ENCODE data around the gene TXNRD1. TPM values are rescaled to one million over a fixed set of nuclear protein-coding genes. Genes with fewer than 3 reads are reported as not detected.

The TXNRD1 gene
- polyA plus RNA-seq, 4 donors, result 29.3 to 64.2 (median 49.2) TPM

DNA sequence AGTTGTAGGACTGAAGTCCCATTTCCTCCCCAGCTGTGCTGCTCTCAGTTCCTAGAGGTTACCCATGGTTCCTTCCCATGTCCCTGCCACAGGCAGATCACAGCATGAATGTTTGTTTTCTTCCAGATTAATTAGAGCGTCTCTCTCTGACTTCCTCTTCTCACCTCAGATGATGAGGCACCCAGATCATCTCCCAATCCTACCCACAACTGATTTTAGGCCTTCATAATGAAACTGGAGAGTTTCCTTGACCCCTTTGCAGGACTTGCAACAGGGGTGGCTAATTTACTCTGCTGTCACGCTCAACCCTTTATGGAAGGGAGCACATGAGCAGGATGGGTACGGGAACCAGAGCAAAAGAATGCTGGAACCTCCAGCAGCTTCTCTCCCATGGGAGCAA, 32.1 kb upstream of the TXNRD1 start:
- FAIRE-seq (no peak), DNase-seq (no peak)
- Histone ChIP-seq H3K4me3 (ENCODE audit: low read depth in 1 of 3, low read length in 3 of 3) (no peak overlapping the region), H3K4me1 (ENCODE audit: control insufficient read depth in 3 of 3, insufficient read depth in 2 of 3, low read depth in 1 of 3, low read length in 2 of 3) (no peaks in the 10 kb centered on the region), H3K27ac (ENCODE audit: low read depth in 1 of 3, low read length in 2 of 3) (no peak overlapping the region), H3K9me3 (ENCODE audit: control insufficient read depth in 2 of 2, insufficient read depth in 1 of 2, low read depth in 1 of 2, low read length in 1 of 2) (peaks cover 0 to 27% of the 10 kb centered on the region in 2 donors), H3K36me3 (ENCODE audit: control insufficient read depth in 3 of 3, insufficient read depth in 2 of 3, low read depth in 1 of 3, low read length in 3 of 3) (no peaks in the 10 kb centered on the region), H3K27me3 (ENCODE audit: control insufficient read depth in 3 of 3, insufficient read depth in 3 of 3, low read length in 3 of 3) (no peaks in the 10 kb centered on the region)
- 84 to 89% (median 88%) methylated on average over 3 of the region's 3 CpGs for WGBS, 3 donors

DNA sequence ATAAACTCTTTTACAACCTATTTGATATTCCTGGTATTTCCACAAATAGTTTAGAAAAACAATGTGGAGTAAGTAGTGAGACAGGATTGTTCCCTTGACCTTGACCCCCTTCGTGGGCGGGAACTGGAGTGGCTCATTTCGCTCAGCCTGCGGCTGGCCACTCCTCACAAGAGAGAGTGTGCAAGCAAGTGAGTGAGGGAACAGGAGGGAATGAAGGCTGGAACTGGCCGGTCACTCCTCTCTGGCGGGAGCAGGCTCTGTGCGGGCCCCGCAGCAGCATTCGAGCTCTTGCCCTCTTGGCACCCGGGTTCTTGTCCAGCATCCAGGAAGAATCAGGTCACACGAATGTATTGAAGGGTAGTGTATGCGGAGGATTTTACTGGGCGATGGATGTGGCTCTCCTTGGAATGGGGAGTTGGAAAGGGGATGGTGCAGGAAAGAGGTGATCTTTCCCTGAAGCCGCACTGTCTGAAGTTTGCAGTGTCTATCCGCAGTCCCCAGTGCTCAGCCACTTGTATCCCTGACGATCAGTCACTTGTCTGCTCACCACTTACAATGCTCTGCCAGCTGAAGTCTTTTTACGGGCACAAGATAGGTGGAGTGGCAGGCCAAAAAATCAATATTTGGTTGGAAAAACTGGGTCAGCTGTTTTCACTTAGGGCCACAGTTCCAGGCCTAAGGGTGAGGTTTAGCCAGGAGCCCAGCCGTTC, 28.0 kb upstream of the TXNRD1 start:
- WGBS, 3 donors, result 90 to 93% (median 92%) methylated on average over 18 of the region's 18 CpGs
- H3K9me3 ChIP-seq (ENCODE audit: control insufficient read depth in 2 of 2, insufficient read depth in 1 of 2, low read depth in 1 of 2, low read length in 1 of 2), result peaks cover 0 to 27% of the 10 kb centered on the region in 2 donors
- no peak for FAIRE-seq
- DNase-seq, result no peak
- no peaks in the 10 kb centered on the region for H3K36me3 ChIP-seq (ENCODE audit: control insufficient read depth in 3 of 3, insufficient read depth in 2 of 3, low read depth in 1 of 3, low read length in 3 of 3)
- no peak overlapping the region for H3K27ac ChIP-seq (ENCODE audit: low read depth in 1 of 3, low read length in 2 of 3)
- no peaks in the 10 kb centered on the region for H3K27me3 ChIP-seq (ENCODE audit: control insufficient read depth in 3 of 3, insufficient read depth in 3 of 3, low read length in 3 of 3)
- H3K4me1 ChIP-seq (ENCODE audit: control insufficient read depth in 3 of 3, insufficient read depth in 2 of 3, low read depth in 1 of 3, low read length in 2 of 3), result no peaks in the 10 kb centered on the region
- H3K4me3 ChIP-seq (ENCODE audit: low read depth in 1 of 3, low read length in 3 of 3), result no peak overlapping the region

DNA sequence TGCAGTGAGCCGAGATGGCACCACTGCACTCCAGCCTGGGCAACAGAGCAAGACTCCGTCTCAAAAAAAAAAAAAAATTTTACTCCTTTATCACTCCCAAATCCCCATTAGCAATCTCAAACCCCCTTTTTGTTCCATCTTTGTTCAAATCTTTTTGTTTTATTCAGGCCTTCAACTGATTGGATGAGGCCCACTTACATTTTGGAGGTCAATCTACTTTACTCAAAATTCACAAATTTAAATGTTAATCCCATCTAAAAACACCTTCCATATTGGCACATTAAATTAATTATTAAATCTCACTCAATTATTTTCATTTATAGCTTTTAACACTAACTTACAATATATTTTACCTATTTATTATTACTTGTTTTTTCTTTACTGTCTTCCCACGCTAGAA, 27.0 kb upstream of the TXNRD1 start:
- no peak for DNase-seq
- Histone ChIP-seq H3K4me3 (ENCODE audit: low read depth in 1 of 3, low read length in 3 of 3) (no peak overlapping the region), H3K36me3 (ENCODE audit: control insufficient read depth in 3 of 3, insufficient read depth in 2 of 3, low read depth in 1 of 3, low read length in 3 of 3) (no peaks in the 10 kb centered on the region), H3K27ac (ENCODE audit: low read depth in 1 of 3, low read length in 2 of 3) (no peak overlapping the region), H3K9me3 (ENCODE audit: control insufficient read depth in 2 of 2, insufficient read depth in 1 of 2, low read depth in 1 of 2, low read length in 1 of 2) (peaks cover 0 to 21% of the 10 kb centered on the region in 2 donors), H3K27me3 (ENCODE audit: control insufficient read depth in 3 of 3, insufficient read depth in 3 of 3, low read length in 3 of 3) (no peaks in the 10 kb centered on the region), H3K4me1 (ENCODE audit: control insufficient read depth in 3 of 3, insufficient read depth in 2 of 3, low read depth in 1 of 3, low read length in 2 of 3) (no peaks in the 10 kb centered on the region)
- WGBS, 3 donors, result 92 to 100% (median 97%) methylated on average over 3 of the region's 3 CpGs
- no peak for FAIRE-seq

DNA sequence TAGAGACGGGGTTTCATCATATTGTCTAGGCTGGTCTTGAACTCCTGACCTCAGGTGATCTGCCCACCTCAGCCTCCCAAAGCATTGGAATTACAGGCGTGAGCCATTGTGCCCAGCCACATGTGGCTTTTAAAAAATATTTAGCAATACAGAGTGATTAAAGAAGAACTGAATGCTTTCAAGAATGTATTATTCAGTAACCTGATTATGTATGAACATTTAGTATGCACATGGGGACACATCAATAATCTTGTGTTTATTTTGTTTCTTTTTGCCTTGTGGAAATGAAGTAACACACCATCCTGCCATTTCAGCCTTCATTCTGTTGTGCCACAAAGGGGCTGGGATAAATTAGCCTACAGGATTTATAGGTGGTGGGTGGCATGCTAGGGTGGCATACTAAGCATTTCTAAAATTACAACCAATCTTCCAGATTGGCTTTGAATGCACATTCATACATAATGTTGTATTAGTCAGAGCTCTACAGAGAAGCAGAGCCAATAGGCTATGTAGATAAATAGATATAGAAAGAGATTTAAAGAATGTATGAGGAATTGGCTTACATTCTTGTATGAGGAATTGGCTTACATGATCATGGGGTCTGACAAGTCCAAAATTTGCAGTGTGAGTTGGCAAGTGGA, 25.5 kb upstream of the TXNRD1 start:
- WGBS, 3 donors, result 83 to 90% (median 88%) methylated on average over 2 of the region's 2 CpGs

DNA sequence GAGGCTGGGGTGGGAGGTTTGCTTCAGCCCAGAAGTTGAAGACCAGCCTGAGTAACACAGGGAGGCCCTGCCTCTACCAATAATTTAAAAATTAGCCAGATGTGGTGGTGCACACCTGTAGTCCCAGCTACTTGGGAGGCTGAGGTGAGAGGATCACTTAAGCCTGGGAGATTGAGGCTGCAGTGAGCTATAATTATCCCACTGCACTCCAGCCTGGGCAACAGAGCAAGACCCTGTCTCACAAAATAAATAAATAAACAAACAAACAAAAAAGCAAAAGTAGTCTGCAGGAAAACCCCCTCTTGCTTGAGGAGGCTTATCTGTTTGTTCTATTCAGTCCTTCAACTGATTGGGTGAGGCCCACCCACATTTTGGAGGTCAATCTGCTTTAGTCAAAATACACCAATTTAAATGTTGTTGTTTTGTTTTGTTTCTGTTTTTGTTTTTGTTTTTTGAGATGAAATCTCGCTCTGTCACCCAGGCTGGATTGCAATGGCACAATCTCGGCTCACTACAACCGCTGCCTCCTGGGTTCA, 24.9 kb upstream of the TXNRD1 start:
- WGBS, 3 donors, result 96 to 97% (median 96%) methylated on average over 3 of the region's 3 CpGs
- H3K27me3 ChIP-seq (ENCODE audit: control insufficient read depth in 3 of 3, insufficient read depth in 3 of 3, low read length in 3 of 3), result no peaks in the 10 kb centered on the region
- no peaks in the 10 kb centered on the region for H3K4me1 ChIP-seq (ENCODE audit: control insufficient read depth in 3 of 3, insufficient read depth in 2 of 3, low read depth in 1 of 3, low read length in 2 of 3)
- H3K27ac ChIP-seq (ENCODE audit: low read depth in 1 of 3, low read length in 2 of 3), result no peak overlapping the region
- peaks cover 0 to 9% of the 10 kb centered on the region in 2 donors for H3K9me3 ChIP-seq (ENCODE audit: control insufficient read depth in 2 of 2, insufficient read depth in 1 of 2, low read depth in 1 of 2, low read length in 1 of 2)
- DNase-seq (no peak), FAIRE-seq (no peak)
- no peaks in the 10 kb centered on the region for H3K36me3 ChIP-seq (ENCODE audit: control insufficient read depth in 3 of 3, insufficient read depth in 2 of 3, low read depth in 1 of 3, low read length in 3 of 3)
- H3K4me3 ChIP-seq (ENCODE audit: low read depth in 1 of 3, low read length in 3 of 3), result no peak overlapping the region

More for the DNA sequence above, 25.5 kb upstream of the TXNRD1 start:
- Histone ChIP-seq H3K9me3 (ENCODE audit: control insufficient read depth in 2 of 2, insufficient read depth in 1 of 2, low read depth in 1 of 2, low read length in 1 of 2) (peaks cover 0 to 9% of the 10 kb centered on the region in 2 donors), H3K27ac (ENCODE audit: low read depth in 1 of 3, low read length in 2 of 3) (no peak overlapping the region), H3K4me3 (ENCODE audit: low read depth in 1 of 3, low read length in 3 of 3) (no peak overlapping the region), H3K27me3 (ENCODE audit: control insufficient read depth in 3 of 3, insufficient read depth in 3 of 3, low read length in 3 of 3) (no peaks in the 10 kb centered on the region), H3K4me1 (ENCODE audit: control insufficient read depth in 3 of 3, insufficient read depth in 2 of 3, low read depth in 1 of 3, low read length in 2 of 3) (no peaks in the 10 kb centered on the region), H3K36me3 (ENCODE audit: control insufficient read depth in 3 of 3, insufficient read depth in 2 of 3, low read depth in 1 of 3, low read length in 3 of 3) (no peaks in the 10 kb centered on the region)
- DNase-seq, result no peak
- FAIRE-seq, result no peak

DNA sequence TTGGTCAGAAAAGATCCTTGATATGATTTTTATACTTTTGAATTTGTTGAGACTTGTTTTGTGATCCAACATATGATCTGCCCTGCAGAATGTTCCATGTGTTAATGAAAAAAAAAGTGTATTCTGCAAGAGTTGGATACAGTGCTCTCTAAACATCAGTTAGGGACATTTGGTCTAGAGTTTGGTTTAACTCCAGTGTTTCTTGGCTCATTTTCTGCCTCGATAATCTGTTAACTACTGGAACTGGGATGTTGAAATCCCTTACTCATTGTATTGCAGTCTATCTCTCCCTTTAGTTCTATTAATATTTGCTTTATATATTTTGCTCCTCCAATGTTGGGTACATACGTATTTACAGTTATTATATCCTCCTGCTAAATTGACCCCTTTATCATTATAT, 18.3 kb upstream of the TXNRD1 start:
- H3K4me1 ChIP-seq (ENCODE audit: control insufficient read depth in 3 of 3, insufficient read depth in 2 of 3, low read depth in 1 of 3, low read length in 2 of 3), result no peaks in the 10 kb centered on the region
- no peaks in the 10 kb centered on the region for H3K36me3 ChIP-seq (ENCODE audit: control insufficient read depth in 3 of 3, insufficient read depth in 2 of 3, low read depth in 1 of 3, low read length in 3 of 3)
- no peaks in the 10 kb centered on the region for H3K27me3 ChIP-seq (ENCODE audit: control insufficient read depth in 3 of 3, insufficient read depth in 3 of 3, low read length in 3 of 3)
- H3K9me3 ChIP-seq (ENCODE audit: control insufficient read depth in 2 of 2, insufficient read depth in 1 of 2, low read depth in 1 of 2, low read length in 1 of 2), result no peaks in the 10 kb centered on the region
- WGBS, 3 donors, result 76 to 83% (median 83%) methylated on average over 2 of the region's 2 CpGs
- no peak overlapping the region for H3K27ac ChIP-seq (ENCODE audit: low read depth in 1 of 3, low read length in 2 of 3)
- DNase-seq (no peak), FAIRE-seq (no peak)
- no peak overlapping the region for H3K4me3 ChIP-seq (ENCODE audit: low read depth in 1 of 3, low read length in 3 of 3)

DNA sequence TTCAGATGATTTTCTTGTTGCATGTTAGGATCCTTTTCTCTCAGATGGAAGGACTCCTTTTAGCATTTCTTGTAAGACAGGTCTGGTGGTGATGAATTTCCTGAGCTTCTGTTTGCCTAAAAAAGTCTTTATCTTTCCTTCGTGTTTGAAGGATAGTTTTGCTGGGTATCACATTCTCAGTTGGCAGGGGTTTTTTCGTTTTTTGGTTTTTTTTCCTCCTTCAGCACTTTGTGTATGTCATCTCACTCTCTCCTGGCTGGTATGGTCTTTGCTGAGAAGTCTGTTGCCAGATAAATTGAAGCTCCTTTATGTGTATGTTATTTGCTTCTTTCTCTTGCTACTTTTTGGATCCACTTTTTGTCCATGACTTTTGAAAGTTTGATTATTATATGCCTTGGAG, 15.6 kb upstream of the TXNRD1 start:
- FAIRE-seq (no peak), DNase-seq (no peak)
- Histone ChIP-seq H3K27me3 (ENCODE audit: control insufficient read depth in 3 of 3, insufficient read depth in 3 of 3, low read length in 3 of 3) (peaks cover 0 to 2% (median 0%) of the 10 kb centered on the region in 3 donors), H3K27ac (ENCODE audit: low read depth in 1 of 3, low read length in 2 of 3) (no peak overlapping the region), H3K9me3 (ENCODE audit: control insufficient read depth in 2 of 2, insufficient read depth in 1 of 2, low read depth in 1 of 2, low read length in 1 of 2) (no peaks in the 10 kb centered on the region), H3K4me1 (ENCODE audit: control insufficient read depth in 3 of 3, insufficient read depth in 2 of 3, low read depth in 1 of 3, low read length in 2 of 3) (no peaks in the 10 kb centered on the region), H3K4me3 (ENCODE audit: low read depth in 1 of 3, low read length in 3 of 3) (no peak overlapping the region), H3K36me3 (ENCODE audit: control insufficient read depth in 3 of 3, insufficient read depth in 2 of 3, low read depth in 1 of 3, low read length in 3 of 3) (no peaks in the 10 kb centered on the region)
- WGBS, 3 donors, result 62 to 75% (median 65%) methylated on average over 2 of the region's 2 CpGs

DNA sequence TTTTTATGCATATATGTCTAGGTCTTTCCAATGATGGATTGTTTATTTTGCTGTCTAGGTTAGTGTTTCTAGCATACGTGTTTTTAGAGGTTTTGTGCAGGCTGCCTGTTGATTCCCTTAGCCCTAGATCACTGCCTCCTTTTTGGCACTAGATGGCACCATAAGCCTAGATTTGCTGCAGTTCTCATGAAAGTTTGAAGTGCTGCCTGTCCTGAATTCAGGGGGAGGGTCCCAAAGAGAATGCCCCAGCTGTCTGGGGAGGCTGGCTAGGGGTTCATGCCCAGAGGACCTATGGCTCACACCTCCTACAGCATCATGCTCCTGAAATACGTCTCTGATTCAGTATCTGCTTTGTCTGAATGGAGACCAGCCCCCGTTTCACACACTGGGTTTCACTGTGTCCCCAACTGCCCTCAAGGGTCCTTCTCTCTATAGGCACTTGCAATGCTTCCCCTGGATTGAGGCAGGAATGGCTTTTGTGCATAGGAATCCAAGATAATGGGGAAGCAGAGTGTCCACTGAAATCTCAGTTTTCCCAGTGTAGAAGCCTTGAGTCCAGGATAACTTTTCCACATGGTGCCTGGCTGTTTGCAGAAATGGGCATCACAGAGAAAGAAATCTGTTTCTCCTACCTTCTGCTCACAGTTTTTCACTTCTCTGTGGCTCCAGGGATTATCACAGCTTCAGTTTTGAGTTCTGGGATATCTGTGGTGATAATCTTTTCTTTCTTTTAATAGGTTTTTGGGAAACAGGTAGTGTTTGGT, 14.2 kb upstream of the TXNRD1 start:
- H3K27ac ChIP-seq (ENCODE audit: low read depth in 1 of 3, low read length in 2 of 3), result no peak overlapping the region
- H3K9me3 ChIP-seq (ENCODE audit: control insufficient read depth in 2 of 2, insufficient read depth in 1 of 2, low read depth in 1 of 2, low read length in 1 of 2), result no peaks in the 10 kb centered on the region
- peaks cover 0 to 3% (median 0%) of the 10 kb centered on the region in 3 donors for H3K27me3 ChIP-seq (ENCODE audit: control insufficient read depth in 3 of 3, insufficient read depth in 3 of 3, low read length in 3 of 3)
- DNase-seq (peak; percentile 59 to 62), FAIRE-seq (no peak)
- H3K36me3 ChIP-seq (ENCODE audit: control insufficient read depth in 3 of 3, insufficient read depth in 2 of 3, low read depth in 1 of 3, low read length in 3 of 3), result no peaks in the 10 kb centered on the region
- H3K4me1 ChIP-seq (ENCODE audit: control insufficient read depth in 3 of 3, insufficient read depth in 2 of 3, low read depth in 1 of 3, low read length in 2 of 3), result no peaks in the 10 kb centered on the region
- H3K4me3 ChIP-seq (ENCODE audit: low read depth in 1 of 3, low read length in 3 of 3), result no peak overlapping the region
- WGBS, 3 donors, result 28 to 39% (median 28%) methylated on average over 3 of the region's 3 CpGs
